ENCODE results near the gene TCF12.

Gene TCF12

DNA sequence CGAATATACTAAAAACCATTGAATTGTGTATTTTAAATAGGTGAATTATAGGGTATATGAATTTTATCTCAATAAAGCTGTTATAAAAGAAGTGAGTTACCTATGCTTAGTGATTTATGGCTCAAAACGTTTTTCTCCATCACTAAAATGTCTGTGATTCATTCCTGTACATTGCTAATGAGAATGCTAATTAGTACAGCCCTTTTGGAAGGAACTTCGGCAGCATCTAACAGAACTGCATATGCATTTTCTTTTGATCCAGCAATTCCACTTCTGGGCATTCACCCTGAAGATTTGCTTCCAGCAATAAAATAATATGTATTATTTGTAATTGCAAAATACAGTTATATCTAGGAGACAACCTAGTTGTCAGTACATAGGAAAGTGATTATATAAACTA is 53.6 kb downstream of the TCF12 start:
- no peak for ATAC-seq
- H3K9me3 Mint-ChIP-seq = no peaks in the 10 kb centered on the region
- no peak overlapping the region for H3K27ac Mint-ChIP-seq
- H3K4me1 Mint-ChIP-seq = peaks cover 52% of the 10 kb centered on the region
- H3K4me3 Mint-ChIP-seq = no peak overlapping the region
- H3K27me3 Mint-ChIP-seq = no peaks in the 10 kb centered on the region
- H3K36me3 Mint-ChIP-seq = peaks cover 16% of the 10 kb centered on the region

DNA sequence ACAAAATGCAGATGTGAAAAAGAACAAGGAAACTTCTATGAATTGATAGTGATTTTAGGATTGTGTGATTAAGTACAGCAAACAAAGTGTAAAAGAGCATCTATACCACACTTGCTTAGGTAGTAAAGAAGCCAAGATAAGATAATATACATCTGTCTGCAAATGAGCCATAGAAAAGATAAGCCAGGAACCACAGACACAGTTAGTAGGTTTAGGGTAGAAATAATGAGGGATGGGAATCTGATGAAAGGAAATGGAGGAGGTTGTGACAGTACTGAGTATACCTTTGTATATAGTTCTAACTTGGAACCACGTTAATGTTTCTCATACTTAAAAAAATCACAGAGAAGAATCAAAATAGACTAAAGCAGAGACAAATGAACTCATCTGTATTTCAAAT is 54.0 kb downstream of the TCF12 start:
- Mint-ChIP-seq H3K36me3 (peaks cover 16% of the 10 kb centered on the region), H3K9me3 (no peaks in the 10 kb centered on the region), H3K4me1 (peaks cover 53% of the 10 kb centered on the region), H3K4me3 (no peak overlapping the region), H3K27me3 (no peaks in the 10 kb centered on the region), H3K27ac (no peak overlapping the region)
- no peak for ATAC-seq

DNA sequence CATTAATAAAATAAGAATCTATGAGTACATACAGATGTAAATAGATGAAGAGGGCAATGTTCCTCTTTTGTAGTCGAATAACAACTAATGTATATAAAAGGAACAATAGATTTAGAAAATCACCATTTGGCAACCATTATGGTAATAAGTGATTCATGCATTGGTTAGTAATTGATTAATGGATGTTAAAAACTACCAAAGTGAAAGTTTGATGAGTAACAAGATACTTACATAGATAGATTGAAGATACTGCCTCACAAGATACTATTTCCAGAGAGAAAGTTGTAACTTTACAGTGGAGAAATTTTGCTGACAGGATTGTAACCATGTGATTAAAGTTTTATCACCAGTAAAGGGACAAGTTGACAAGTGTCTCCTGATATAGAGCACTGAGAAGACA is 55.0 kb downstream of the TCF12 start:
- no peaks in the 10 kb centered on the region for H3K27me3 Mint-ChIP-seq
- peaks cover 47% of the 10 kb centered on the region for H3K4me1 Mint-ChIP-seq
- peaks cover 16% of the 10 kb centered on the region for H3K36me3 Mint-ChIP-seq
- ATAC-seq = no peak
- H3K4me3 Mint-ChIP-seq = no peak overlapping the region
- no peaks in the 10 kb centered on the region for H3K9me3 Mint-ChIP-seq
- H3K27ac Mint-ChIP-seq = no peak overlapping the region

DNA sequence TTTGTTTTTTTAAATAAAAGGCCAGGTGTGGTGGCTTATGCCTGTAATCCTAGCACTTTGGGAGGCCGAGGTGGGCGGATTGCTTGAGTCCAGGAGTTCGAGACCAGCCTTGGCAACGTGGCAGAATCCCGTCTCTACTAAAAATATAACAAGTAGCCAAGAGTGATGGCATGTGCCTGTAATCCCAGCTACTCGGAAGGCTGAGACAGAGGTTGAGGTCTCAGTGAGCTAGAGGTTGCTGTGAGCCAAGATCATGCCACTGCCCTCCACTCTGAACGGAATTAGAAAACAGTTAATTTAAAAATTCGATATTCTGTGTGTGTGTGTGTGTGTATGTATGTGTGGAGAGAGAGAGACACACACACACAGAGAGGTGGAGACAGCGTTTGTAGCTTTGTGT is 58.8 kb downstream of the TCF12 start:
- peaks cover 5% of the 10 kb centered on the region for H3K36me3 Mint-ChIP-seq
- ATAC-seq = no peak
- peaks cover 41% of the 10 kb centered on the region for H3K4me1 Mint-ChIP-seq
- no peak overlapping the region for H3K4me3 Mint-ChIP-seq
- H3K27me3 Mint-ChIP-seq = no peaks in the 10 kb centered on the region
- H3K9me3 Mint-ChIP-seq = no peaks in the 10 kb centered on the region
- H3K27ac Mint-ChIP-seq = no peak overlapping the region

DNA sequence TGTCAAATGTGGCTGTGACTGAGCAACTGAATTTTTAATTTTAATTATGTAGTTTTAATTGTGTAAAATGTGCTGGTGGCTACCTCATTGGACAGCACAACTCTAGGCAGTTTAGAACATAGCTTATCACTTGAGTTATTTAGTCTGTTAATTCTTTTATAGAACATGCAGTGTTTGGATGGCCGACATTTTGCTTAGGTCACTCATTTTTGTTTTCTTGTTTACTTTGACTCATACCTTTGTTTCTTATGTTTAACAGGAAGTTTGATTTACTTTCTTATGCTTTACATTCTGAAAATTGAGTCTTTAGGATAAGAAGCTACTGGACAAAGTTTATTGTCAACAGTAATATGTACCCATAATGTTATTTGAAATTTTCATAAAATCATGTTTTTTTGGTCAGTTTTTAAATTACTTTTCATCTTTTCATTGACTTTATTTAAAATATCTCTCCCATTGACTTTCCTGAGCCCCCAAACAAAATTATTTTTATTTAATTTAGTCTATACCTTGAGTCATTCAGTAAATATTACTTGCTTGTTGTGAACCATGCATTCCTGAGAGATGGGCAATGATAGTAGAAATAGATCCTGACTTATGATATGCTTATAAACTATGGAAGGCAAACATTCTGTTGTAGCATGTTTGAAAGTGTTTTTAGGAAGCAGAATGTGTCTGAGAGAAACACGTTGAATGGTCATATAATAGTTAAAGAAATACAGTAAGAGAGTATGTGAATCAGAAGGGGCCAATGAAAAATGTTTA is 60.6 kb downstream of the TCF12 start:
- Mint-ChIP-seq H3K27ac (no peak overlapping the region), H3K9me3 (no peaks in the 10 kb centered on the region), H3K4me3 (no peak overlapping the region), H3K27me3 (no peaks in the 10 kb centered on the region), H3K4me1 (peaks cover 31% of the 10 kb centered on the region), H3K36me3 (peaks cover 5% of the 10 kb centered on the region)
- no peak for ATAC-seq

DNA sequence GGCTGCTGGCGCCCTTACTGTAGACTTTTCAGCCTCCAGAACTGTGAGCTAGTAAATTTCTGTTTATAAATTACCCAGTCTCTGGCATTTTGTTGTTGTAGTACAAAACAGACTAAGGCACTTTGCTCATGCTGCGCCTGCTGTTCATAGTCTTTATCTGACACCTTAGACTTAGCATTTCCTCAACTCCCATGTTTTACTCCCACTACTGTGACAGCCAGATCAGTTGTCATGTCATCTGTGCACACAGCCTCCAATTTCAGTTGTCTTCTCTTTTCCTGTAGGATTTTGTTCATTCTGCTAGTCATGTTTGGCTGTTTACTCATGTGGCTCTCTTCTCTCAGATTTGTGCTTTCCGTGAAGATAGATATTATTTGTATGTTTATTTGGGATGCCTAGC is 62.0 kb downstream of the TCF12 start:
- H3K4me1 Mint-ChIP-seq = peaks cover 44% of the 10 kb centered on the region
- no peak overlapping the region for H3K27ac Mint-ChIP-seq
- no peak overlapping the region for H3K4me3 Mint-ChIP-seq
- no peaks in the 10 kb centered on the region for H3K9me3 Mint-ChIP-seq
- ATAC-seq = no peak
- H3K27me3 Mint-ChIP-seq = no peaks in the 10 kb centered on the region
- peaks cover 5% of the 10 kb centered on the region for H3K36me3 Mint-ChIP-seq

DNA sequence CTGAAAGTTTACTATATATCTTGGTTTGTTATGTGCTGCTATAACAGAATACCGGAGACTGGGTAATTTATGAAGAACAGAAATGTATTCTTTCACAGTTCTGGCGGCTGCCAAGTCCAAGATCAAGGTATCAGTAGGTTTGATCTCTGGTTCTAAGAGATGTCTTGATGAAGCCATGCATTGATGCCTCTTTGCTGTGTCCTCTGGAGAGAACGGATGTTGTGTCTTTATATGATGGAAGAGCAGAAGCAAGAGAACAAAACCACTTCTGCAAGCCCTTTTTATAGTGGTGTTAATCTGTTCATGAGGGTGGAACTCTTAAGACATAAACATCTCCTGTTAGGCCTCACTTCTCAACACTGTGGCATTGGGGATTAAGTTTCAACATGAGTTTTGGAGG is 62.7 kb downstream of the TCF12 start:
- no peaks in the 10 kb centered on the region for H3K27me3 Mint-ChIP-seq
- H3K4me1 Mint-ChIP-seq = peaks cover 48% of the 10 kb centered on the region
- ATAC-seq = no peak
- no peak overlapping the region for H3K4me3 Mint-ChIP-seq
- H3K36me3 Mint-ChIP-seq = peaks cover under 1% of the 10 kb centered on the region
- no peaks in the 10 kb centered on the region for H3K9me3 Mint-ChIP-seq
- no peak overlapping the region for H3K27ac Mint-ChIP-seq

DNA sequence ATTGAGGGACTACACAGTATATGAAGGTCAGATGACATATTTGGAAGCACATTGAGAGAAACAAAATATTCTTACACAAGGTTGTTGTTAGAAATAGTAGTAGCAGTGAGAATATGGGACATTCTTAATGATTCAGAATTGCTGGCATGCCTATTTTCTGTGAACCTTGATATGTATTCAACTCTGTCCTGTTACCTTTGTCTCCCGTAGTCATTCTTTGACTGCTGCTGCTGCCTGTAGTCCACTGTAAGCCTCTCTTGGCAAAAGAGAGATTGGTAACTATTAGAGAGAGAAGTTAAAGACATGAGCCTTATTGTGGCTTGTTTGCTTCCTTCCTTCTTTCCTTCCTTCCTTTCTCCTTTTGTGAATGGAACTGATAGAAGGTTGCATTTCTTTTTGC is 64.5 kb downstream of the TCF12 start:
- peaks cover 42% of the 10 kb centered on the region for H3K4me1 Mint-ChIP-seq
- H3K4me3 Mint-ChIP-seq = no peak overlapping the region
- no peak for ATAC-seq
- H3K27ac Mint-ChIP-seq = no peak overlapping the region
- H3K9me3 Mint-ChIP-seq = no peaks in the 10 kb centered on the region
- H3K27me3 Mint-ChIP-seq = no peaks in the 10 kb centered on the region
- no peaks in the 10 kb centered on the region for H3K36me3 Mint-ChIP-seq

DNA sequence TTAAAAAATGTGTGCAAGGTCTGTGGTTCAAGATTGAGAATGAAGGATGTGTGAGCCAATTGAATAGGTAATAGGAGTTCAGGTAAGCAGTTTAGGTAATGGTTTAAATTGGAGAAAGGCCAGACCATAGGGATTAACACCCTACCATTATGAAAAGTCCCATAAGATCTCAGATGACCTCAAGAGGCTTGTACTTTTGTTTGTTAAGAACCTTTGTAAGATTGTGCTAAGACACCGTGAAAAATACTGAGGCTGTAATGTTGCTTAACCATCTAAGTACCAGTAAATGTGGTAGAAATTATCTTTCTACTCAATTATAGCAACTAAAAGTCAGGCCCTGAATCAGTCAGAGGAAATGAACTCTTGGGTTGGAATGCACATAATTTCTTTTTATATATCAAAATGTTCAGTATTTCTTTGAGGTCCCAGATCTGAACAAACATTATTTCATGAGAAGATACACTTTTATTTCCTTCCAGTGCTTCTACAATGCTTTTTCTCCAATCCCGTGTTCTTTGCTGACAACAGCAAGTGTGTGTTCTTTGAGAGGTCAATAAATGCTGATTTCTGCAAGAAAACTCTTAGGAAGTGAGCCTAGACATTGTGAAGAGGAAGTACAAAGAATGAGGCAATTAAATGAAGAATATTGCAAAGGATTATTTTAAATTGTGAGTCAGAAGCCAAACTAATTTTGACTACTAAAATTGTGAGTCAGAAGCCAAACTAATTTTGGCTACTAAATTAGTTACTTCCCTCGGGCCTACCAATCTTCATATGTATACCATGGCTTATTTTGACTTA is 66.4 kb downstream of the TCF12 start:
- no peaks in the 10 kb centered on the region for H3K36me3 Mint-ChIP-seq
- peak overlapping the region; percentile 17 for H3K27ac Mint-ChIP-seq
- H3K9me3 Mint-ChIP-seq = no peaks in the 10 kb centered on the region
- ATAC-seq = no peak
- H3K4me3 Mint-ChIP-seq = no peak overlapping the region
- H3K4me1 Mint-ChIP-seq = peaks cover 49% of the 10 kb centered on the region
- no peaks in the 10 kb centered on the region for H3K27me3 Mint-ChIP-seq

DNA sequence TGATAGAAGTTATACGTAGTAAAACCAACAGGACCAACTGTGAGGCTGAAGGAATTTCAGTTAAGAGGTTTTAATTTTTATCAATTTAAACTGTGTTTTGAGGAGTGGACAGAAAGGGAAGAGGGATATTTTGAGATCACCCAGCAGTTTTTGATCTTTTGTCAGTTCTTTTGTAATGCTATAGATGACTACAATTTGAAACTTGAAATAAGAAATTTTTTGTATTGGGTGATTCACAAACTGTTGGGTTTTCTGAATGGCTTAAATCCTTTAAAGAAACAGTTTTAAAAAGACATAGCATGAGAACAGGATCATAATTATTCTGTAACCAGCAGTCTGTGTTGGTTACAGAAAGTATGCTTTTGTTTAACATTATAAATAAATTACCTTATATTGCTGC is 67.4 kb downstream of the TCF12 start:
- no peaks in the 10 kb centered on the region for H3K9me3 Mint-ChIP-seq
- peaks cover 43% of the 10 kb centered on the region for H3K4me1 Mint-ChIP-seq
- no peaks in the 10 kb centered on the region for H3K36me3 Mint-ChIP-seq
- H3K27me3 Mint-ChIP-seq = no peaks in the 10 kb centered on the region
- no peak for ATAC-seq
- H3K4me3 Mint-ChIP-seq = no peak overlapping the region
- peak overlapping the region; percentile 17 for H3K27ac Mint-ChIP-seq

DNA sequence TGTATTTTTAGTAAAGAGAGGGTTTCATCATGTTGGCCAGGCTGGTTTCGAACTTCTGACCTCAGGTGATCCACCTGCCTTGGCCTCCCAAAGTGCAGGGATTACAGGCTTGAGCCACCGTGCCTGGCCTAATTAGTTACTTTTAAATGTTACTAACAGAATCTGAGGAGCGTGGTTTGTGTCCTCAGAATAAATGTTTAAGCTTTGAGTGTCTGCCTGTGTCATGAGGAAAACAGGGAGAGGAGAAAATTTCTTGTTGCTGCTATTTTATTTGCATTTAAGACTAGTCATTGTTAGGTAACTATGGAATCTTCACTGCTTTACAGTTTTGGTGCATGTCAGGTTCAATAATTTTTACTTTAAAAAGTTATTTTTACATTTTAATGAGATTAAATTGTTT is 68.8 kb downstream of the TCF12 start:
- Mint-ChIP-seq H3K36me3 (no peaks in the 10 kb centered on the region), H3K27me3 (no peaks in the 10 kb centered on the region), H3K4me3 (no peak overlapping the region), H3K4me1 (peaks cover 32% of the 10 kb centered on the region), H3K27ac (no peak overlapping the region), H3K9me3 (no peaks in the 10 kb centered on the region)
- no peak for ATAC-seq

DNA sequence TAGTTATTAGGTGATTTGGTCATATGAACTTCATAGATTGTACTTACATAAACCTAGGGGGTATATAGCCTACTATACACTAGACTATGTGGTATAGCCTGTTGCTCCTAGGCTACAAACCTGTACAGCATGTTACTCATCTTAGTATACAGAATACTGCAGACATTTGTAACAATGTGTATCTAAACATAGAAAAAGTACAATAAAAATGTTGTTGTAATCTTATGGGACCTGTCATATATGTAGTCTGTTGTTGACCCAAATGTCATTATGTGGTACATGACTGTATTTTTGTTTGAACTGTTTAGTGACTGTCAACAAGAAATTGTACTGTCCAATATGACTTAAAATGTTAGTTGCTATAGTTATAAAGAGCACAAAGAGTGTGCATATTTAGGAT is 69.8 kb downstream of the TCF12 start:
- Mint-ChIP-seq H3K36me3 (peaks cover 9% of the 10 kb centered on the region), H3K27me3 (no peaks in the 10 kb centered on the region), H3K4me3 (no peak overlapping the region), H3K27ac (no peak overlapping the region), H3K9me3 (no peaks in the 10 kb centered on the region), H3K4me1 (peaks cover 26% of the 10 kb centered on the region)
- ATAC-seq = no peak

DNA sequence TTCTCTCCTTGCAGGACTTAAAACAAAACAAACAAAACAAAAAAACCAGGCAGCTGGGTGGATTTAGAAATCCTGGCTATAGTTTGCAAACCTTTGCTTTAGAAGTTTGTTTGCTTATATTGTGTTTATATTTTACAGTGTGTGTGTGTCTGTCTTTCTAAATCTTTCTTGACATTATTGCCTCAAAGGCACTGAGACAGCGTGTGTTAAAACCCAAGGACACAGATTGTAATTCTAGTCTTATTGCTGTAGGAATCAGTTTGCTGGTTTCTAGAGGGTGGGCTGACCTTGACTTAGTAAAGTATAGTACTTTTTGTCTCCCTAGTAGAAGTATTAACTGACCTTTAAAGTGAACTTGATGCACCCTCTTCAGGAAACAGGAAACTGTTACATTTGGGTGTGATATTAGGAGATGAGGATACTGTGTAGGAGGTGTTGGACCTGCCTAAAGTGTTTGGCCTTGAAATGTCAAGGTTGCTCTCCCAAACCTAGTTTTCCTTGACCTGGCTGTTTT is 71.0 kb downstream of the TCF12 start:
- Mint-ChIP-seq H3K36me3 (peaks cover 21% of the 10 kb centered on the region), H3K4me1 (peaks cover 24% of the 10 kb centered on the region), H3K27ac (no peak overlapping the region), H3K4me3 (no peak overlapping the region), H3K27me3 (no peaks in the 10 kb centered on the region), H3K9me3 (no peaks in the 10 kb centered on the region)
- no peak for ATAC-seq

DNA sequence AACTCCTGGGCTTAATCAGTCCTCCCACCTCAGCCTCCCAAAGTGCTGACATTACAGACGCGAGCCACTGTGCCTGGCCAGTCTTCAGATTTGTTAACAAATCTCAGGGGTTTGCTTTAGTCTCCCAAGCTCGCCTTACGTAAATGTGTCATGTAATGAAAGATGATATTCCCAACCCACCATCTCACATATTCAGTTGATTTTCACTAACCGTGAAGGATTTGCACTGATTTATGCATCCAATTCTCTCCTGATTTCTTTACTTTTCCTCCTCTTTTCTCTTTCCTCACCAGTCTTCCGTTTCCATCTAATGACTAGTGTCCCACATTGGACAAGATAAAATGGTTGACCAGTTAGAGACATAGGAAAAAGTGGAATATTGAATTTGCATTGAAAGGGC is 72.6 kb downstream of the TCF12 start:
- Mint-ChIP-seq H3K27me3 (no peaks in the 10 kb centered on the region), H3K27ac (no peak overlapping the region), H3K9me3 (no peaks in the 10 kb centered on the region), H3K4me3 (no peak overlapping the region), H3K4me1 (peaks cover 10% of the 10 kb centered on the region), H3K36me3 (peaks cover 22% of the 10 kb centered on the region)
- ATAC-seq = no peak

DNA sequence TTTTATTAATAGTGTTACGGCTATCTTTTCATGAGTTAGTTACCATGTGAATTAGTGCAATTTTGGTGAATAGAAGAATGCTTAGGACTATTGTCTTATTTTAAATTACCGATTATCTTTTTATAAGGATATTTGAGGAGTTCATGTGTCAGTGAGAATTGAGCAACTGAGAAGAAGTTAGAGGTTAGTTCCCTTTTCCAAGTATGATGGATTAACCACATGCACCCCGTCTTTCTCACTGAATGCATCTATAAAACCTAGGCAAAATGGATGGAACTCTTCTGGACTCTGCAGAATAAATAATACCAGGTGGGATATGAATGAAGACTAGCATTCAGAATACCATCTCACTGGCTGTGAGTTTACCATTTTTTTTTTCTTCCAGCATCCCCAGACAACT is 74.3 kb downstream of the TCF12 start:
- no peak overlapping the region for H3K27ac Mint-ChIP-seq
- peaks cover 22% of the 10 kb centered on the region for H3K36me3 Mint-ChIP-seq
- no peak overlapping the region for H3K4me3 Mint-ChIP-seq
- no peaks in the 10 kb centered on the region for H3K9me3 Mint-ChIP-seq
- H3K4me1 Mint-ChIP-seq = peaks cover 10% of the 10 kb centered on the region
- no peak for ATAC-seq
- no peaks in the 10 kb centered on the region for H3K27me3 Mint-ChIP-seq

DNA sequence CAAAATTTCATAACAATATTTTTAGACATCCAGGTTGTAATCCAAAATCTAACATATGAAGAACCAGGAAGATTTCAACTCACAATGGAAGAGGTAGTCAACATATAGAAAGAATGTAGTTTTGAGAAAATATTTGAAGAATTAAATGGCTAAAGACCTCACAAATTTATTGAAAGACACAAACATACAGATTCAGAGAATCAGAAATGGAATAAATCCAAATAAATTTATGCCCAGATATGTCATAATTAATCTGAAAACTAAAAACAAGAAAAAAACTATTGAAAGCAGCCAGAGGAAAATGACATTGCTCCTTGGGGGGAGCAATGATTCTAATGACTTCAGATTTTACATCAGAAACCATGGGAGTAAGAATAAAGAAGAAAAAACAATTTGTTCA is 75.8 kb downstream of the TCF12 start:
- Mint-ChIP-seq H3K36me3 (peaks cover 22% of the 10 kb centered on the region), H3K9me3 (no peaks in the 10 kb centered on the region), H3K27ac (no peak overlapping the region), H3K4me1 (peaks cover 8% of the 10 kb centered on the region), H3K27me3 (no peaks in the 10 kb centered on the region), H3K4me3 (no peak overlapping the region)
- no peak for ATAC-seq

All from stimulated activated memory B cell treated with anti-CD40 and anti-IgM and Interleukin-4, amounts not matched to agents 10 μg/mL and 1 μg/mL and 100 μg/mL, for 72 hours (primary cell).